Activated effector memory CD4-positive, alpha-beta T cell treated with Interleukin-2 at 50 U/mL for 16 hours (primary cell): ENCODE results near the gene CCKAR.

Experiments
- DNase-seq: peaks from one replicate; pipeline ENCODE4 v3.0.0-alpha.2; 2020

CCKAR gene

GRCh38 chr4:26489101-26489985, 941 bp downstream of the CCKAR start:
- DNase-seq, result no peak

GRCh38 chr4:26485684-26486083, 4.6 kb downstream of the CCKAR start:
- DNase-seq, result no peak

- DNase-seq, result no peak
Observed at GRCh38 chr4:26484516-26484915, 5.8 kb downstream of the CCKAR start.

GRCh38 chr4:26484032-26484515, 6.2 kb downstream of the CCKAR start:
- DNase-seq, result no peak

GRCh38 chr4:26482508-26483462, 7.5 kb downstream of the CCKAR start:
- DNase-seq, result no peak

- DNase-seq, result no peak
Observed at GRCh38 chr4:26478330-26478729, 12.0 kb downstream of the CCKAR start.

- DNase-seq, result no peak
Observed at GRCh38 chr4:26476545-26476944, 13.7 kb downstream of the CCKAR start.

- DNase-seq, result no peak
Observed at GRCh38 chr4:26475716-26476115, 14.6 kb downstream of the CCKAR start.

- no peak for DNase-seq
Observed at GRCh38 chr4:26474551-26474950, 15.7 kb downstream of the CCKAR start.

GRCh38 chr4:26473893-26474292, 16.4 kb downstream of the CCKAR start:
- no peak for DNase-seq

- no peak for DNase-seq
Observed at GRCh38 chr4:26471890-26472289, 18.4 kb downstream of the CCKAR start.

- DNase-seq, result no peak
Observed at GRCh38 chr4:26468977-26469376, 21.3 kb downstream of the CCKAR start.

- DNase-seq, result no peak
Observed at GRCh38 chr4:26468283-26468949, 21.9 kb downstream of the CCKAR start.

GRCh38 chr4:26467724-26468123, 22.6 kb downstream of the CCKAR start:
- no peak for DNase-seq

GRCh38 chr4:26466578-26467270, 23.6 kb downstream of the CCKAR start:
- no peak for DNase-seq

GRCh38 chr4:26464420-26465095, 25.7 kb downstream of the CCKAR start:
- DNase-seq, result no peak

GRCh38 chr4:26463386-26463785, 26.9 kb downstream of the CCKAR start:
- no peak for DNase-seq

GRCh38 chr4:26462874-26463273, 27.4 kb downstream of the CCKAR start:
- DNase-seq, result no peak

GRCh38 chr4:26459756-26460530, 30.3 kb downstream of the CCKAR start:
- no peak for DNase-seq

- no peak for DNase-seq
Observed at GRCh38 chr4:26459054-26459755, 31.1 kb downstream of the CCKAR start.
